ENCODE measurements around the gene SLC38A10.
A peak's percentile ranks its signal among the peaks of the same experiment; 100 is the strongest.

SLC38A10 gene

GRCh38 chr17:81285894-81286293 lies 9.2 kb downstream of the SLC38A10 start:
- no peak for DNase-seq (ENCODE audit: low read depth, low spot score)
- peak overlapping the region; percentile 5 for H3K4me3 ChIP-seq (ENCODE audit: low read length)

GRCh38 chr17:81285179-81285878 lies 9.8 kb downstream of the SLC38A10 start:
- peak overlapping the region; percentile 5 for H3K4me3 ChIP-seq (ENCODE audit: low read length)
- peak; percentile 45 for DNase-seq (ENCODE audit: low read depth, low spot score)

GRCh38 chr17:81282876-81283275 lies 12.2 kb downstream of the SLC38A10 start:
- H3K4me3 ChIP-seq (ENCODE audit: low read length) = no peak overlapping the region
- no peak for DNase-seq (ENCODE audit: low read depth, low spot score)

- DNase-seq (ENCODE audit: low read depth, low spot score) = no peak
- H3K4me3 ChIP-seq (ENCODE audit: low read length) = no peak overlapping the region
These were observed 13.0 kb downstream of the SLC38A10 start for GRCh38 chr17:81282141-81282540.

GRCh38 chr17:81280571-81280970 lies 14.5 kb downstream of the SLC38A10 start:
- DNase-seq (ENCODE audit: low read depth, low spot score) = no peak
- no peak overlapping the region for H3K4me3 ChIP-seq (ENCODE audit: low read length)

- no peak for DNase-seq (ENCODE audit: low read depth, low spot score)
- no peak overlapping the region for H3K4me3 ChIP-seq (ENCODE audit: low read length)
These were observed 15.5 kb downstream of the SLC38A10 start for GRCh38 chr17:81279278-81280275.

GRCh38 chr17:81278831-81279230 lies 16.3 kb downstream of the SLC38A10 start:
- DNase-seq (ENCODE audit: low read depth, low spot score) = no peak
- H3K4me3 ChIP-seq (ENCODE audit: low read length) = no peak overlapping the region

- H3K4me3 ChIP-seq (ENCODE audit: low read length) = no peak overlapping the region
- DNase-seq (ENCODE audit: low read depth, low spot score) = no peak
These were observed 17.0 kb downstream of the SLC38A10 start for GRCh38 chr17:81277946-81278693.

GRCh38 chr17:81277421-81277820 lies 17.7 kb downstream of the SLC38A10 start:
- no peak overlapping the region for H3K4me3 ChIP-seq (ENCODE audit: low read length)
- no peak for DNase-seq (ENCODE audit: low read depth, low spot score)

GRCh38 chr17:81276781-81277180 lies 18.3 kb downstream of the SLC38A10 start:
- no peak overlapping the region for H3K4me3 ChIP-seq (ENCODE audit: low read length)
- DNase-seq (ENCODE audit: low read depth, low spot score) = no peak

- no peak overlapping the region for H3K4me3 ChIP-seq (ENCODE audit: low read length)
- DNase-seq (ENCODE audit: low read depth, low spot score) = no peak
These were observed 20.6 kb downstream of the SLC38A10 start for GRCh38 chr17:81274471-81274855.

GRCh38 chr17:81273698-81274470 lies 21.2 kb downstream of the SLC38A10 start:
- no peak for DNase-seq (ENCODE audit: low read depth, low spot score)
- H3K4me3 ChIP-seq (ENCODE audit: low read length) = no peak overlapping the region

- H3K4me3 ChIP-seq (ENCODE audit: low read length) = no peak overlapping the region
- no peak for DNase-seq (ENCODE audit: low read depth, low spot score)
These were observed 22.5 kb downstream of the SLC38A10 start for GRCh38 chr17:81272616-81273015.

GRCh38 chr17:81271226-81271625 lies 23.9 kb downstream of the SLC38A10 start:
- no peak for DNase-seq (ENCODE audit: low read depth, low spot score)
- no peak overlapping the region for H3K4me3 ChIP-seq (ENCODE audit: low read length)

GRCh38 chr17:81270279-81270678 lies 24.8 kb downstream of the SLC38A10 start:
- H3K4me3 ChIP-seq (ENCODE audit: low read length) = no peak overlapping the region
- no peak for DNase-seq (ENCODE audit: low read depth, low spot score)

- no peak overlapping the region for H3K4me3 ChIP-seq (ENCODE audit: low read length)
- no peak for DNase-seq (ENCODE audit: low read depth, low spot score)
These were observed 27.6 kb downstream of the SLC38A10 start for GRCh38 chr17:81267390-81268067.

GRCh38 chr17:81265576-81265975 lies 29.5 kb downstream of the SLC38A10 start:
- no peak overlapping the region for H3K4me3 ChIP-seq (ENCODE audit: low read length)
- no peak for DNase-seq (ENCODE audit: low read depth, low spot score)

- H3K4me3 ChIP-seq (ENCODE audit: low read length) = no peak overlapping the region
- DNase-seq (ENCODE audit: low read depth, low spot score) = no peak
These were observed 30.5 kb downstream of the SLC38A10 start for GRCh38 chr17:81264640-81265039.

Data from Jurkat, Clone E6-1 (cell line).